ENCODE results near the gene LMNA.

DNA sequence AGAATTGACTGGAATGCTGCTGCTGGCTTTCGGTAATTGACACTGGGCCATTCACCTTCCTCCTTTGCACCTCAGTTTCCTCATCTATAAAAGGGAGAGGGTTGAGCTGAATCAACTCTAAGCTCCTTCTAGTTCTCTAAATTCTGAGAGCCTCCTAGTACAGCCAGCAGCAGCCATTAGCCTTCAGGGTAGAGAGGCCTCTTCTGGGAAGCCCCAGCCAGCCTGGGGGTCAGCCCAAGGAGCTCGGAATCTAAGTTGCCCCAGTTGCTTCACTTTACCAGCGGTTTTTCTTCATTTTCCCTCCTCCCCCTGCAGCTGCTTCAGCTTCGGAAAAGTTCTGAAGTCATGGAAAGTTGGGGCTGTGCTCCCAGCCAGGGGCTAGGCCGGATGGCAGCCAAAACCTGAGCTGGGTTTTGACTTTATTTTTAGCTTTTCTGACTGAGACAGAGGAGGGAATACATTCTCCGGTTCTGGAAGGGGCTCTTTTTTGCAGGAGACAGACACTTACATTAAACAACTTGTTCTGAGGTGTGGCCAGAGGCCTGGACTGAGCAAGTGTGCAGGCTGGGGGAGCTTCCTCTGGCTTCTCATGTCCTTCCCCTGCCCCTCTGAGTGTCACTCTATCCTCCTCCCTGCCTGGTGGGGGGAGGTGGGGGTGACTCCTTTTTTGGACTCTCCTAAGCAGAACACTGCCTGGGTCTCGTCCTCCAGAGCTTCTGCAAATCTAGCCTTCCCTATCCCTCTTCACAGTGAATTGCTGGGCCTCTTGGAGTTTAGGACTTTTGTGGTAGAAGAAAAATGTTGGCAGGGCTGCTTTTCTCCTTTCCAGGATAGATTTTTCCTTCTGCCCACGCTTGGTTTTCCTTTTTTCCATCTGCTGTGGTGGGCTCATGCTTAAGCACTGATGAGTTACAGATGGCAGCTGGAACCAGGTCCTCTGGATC lies 14.4 kb downstream of the LMNA start:
- TF ChIP-seq POLR2A (IDR thresholded peaks at IDR 0.05; ENCODE audit: low read length): no peak
- TF ChIP-seq GATA1 (IDR thresholded peaks at IDR 0.05; ENCODE audit: low read depth, low read length): no peak

All from erythroblast (primary cell).